HCT116 (cell line): Measurements from ENCODE around the gene KRTAP2-2. TPM values are rescaled to one million over a fixed set of nuclear protein-coding genes. Genes with fewer than 3 reads are reported as not detected.

Experiments used
- ATAC-seq: fragments of 200-7000 bp; cut with Tn5 transposase; 2 replicates; pipeline ENCODE4 v1.9.1; 2020; ENCODE audit warnings: mild to moderate bottlenecking, moderate library complexity
- BruUV-seq: library from RNA; stranded (reverse); fragments of 400-500 nt; replicated peaks from 2 replicates; lab custom pipeline; 2021; lab: Mats Ljungman, UMichigan
- CTCF ChIA-PET: fragments of 300-600 bp; sonication (Branson Sonifier 250); formaldehyde crosslinking; loops from one replicate; lab custom pipeline; 2021; ENCODE audit warnings: antibody characterized with exemption; lab: Charles Lee
- POLR2A ChIA-PET: fragments of 300-600, 350-600 bp; sonication (Branson Sonifier 250); formaldehyde crosslinking; loops from one replicate; lab custom pipeline; 2021; ENCODE audit warnings: antibody characterized with exemption; lab: Charles Lee
- RAD21 ChIA-PET, 2 experiments: fragments of 300-600 bp; sonication (Branson Sonifier 250); formaldehyde crosslinking; loops; one replicate each; lab custom pipeline; 2023; ENCODE audit warnings: low total read pairs in 2 of 2; ENCODE audit not compliant: uncharacterized antibody in 2 of 2, unreplicated experiment in 2 of 2, low non-redundant PET in 1 of 2; lab: Charles Lee
- DNase-seq: peaks from one replicate; pipeline ENCODE4 v3.0.0-alpha.2; 2010; ENCODE audit warnings: low read depth, low spot score
- H2AFZ ChIP-seq: fragments of 200-600 bp; shearing (Covaris generic), sonication (generic); 2 replicates; pipeline ENCODE4 v1.6.1; 2017; ENCODE audit warnings: low read depth, mixed run types, mixed read lengths, antibody characterized with exemption, low read length; ENCODE audit not compliant: poor library complexity, severe bottlenecking
- H3K27ac ChIP-seq: 2 replicates; pipeline ENCODE4 v1.5.1; 2012; ENCODE audit warnings: low read depth, low read length
- H3K27me3 ChIP-seq: fragments of 200-600 bp; sonication (generic); 2 replicates; pipeline ENCODE4 v1.6.1; 2016; ENCODE audit warnings: mixed run types, low read length, mixed read lengths; ENCODE audit not compliant: insufficient read depth
- H3K36me3 ChIP-seq, 2 experiments: fragments of 200-500 bp in 1 of 2; fragments of 200-600 bp in 1 of 2; sonication (Bioruptor generic) in 1 of 2; sonication (generic) in 1 of 2; 2 replicates each; pipeline versions ENCODE4 v1.5.1 to v1.6.1; 2014 to 2016; ENCODE audit warnings: low read length in 2 of 2, inconsistent platforms in 1 of 2, mixed read lengths in 1 of 2, mixed run types in 1 of 2; ENCODE audit not compliant: insufficient read depth in 2 of 2, control insufficient read depth in 1 of 2
- H3K4me1 ChIP-seq, 2 experiments: fragments of 200-600 bp in 1 of 2; sonication (generic) in 1 of 2; 2 replicates each; pipeline versions ENCODE4 v1.5.1 to v1.6.1; 2012 to 2017; ENCODE audit warnings: low read length in 2 of 2, inconsistent platforms in 1 of 2, mild to moderate bottlenecking in 1 of 2, mixed read lengths in 1 of 2, mixed run types in 1 of 2, moderate library complexity in 1 of 2; ENCODE audit not compliant: insufficient read depth in 2 of 2, control insufficient read depth in 1 of 2
- H3K4me2 ChIP-seq: fragments of 200-600 bp; sonication (generic); 2 replicates; pipeline ENCODE4 v1.6.1; 2017; ENCODE audit warnings: mixed run types, low read length, mixed read lengths
- H3K4me3 ChIP-seq, 2 experiments: fragments of 200-600 bp in 1 of 2; sonication (generic) in 1 of 2; replicated peaks in 1 of 2; 2 replicates each; pipeline ENCODE4 v1.5.1; 2011 to 2016; ENCODE audit warnings: low read length in 2 of 2, control low read depth in 1 of 2, low read depth in 1 of 2, mild to moderate bottlenecking in 1 of 2, mixed read lengths in 1 of 2, mixed run types in 1 of 2
- H3K79me2 ChIP-seq: fragments of 200-600 bp; sonication (generic); 2 replicates; pipeline ENCODE4 v1.6.1; 2017; ENCODE audit warnings: mild to moderate bottlenecking, mixed run types, low read length, moderate library complexity, mixed read lengths; ENCODE audit not compliant: insufficient read depth
- H3K9ac ChIP-seq: fragments of 200-600 bp; sonication (generic); 2 replicates; pipeline ENCODE4 v1.6.1; 2016; ENCODE audit warnings: low read length, mixed read lengths
- H3K9me2 ChIP-seq: fragments of 200-600 bp; sonication (generic), shearing (Covaris generic); 2 replicates; pipeline ENCODE4 v1.6.1; 2017; ENCODE audit warnings: mixed run types, mild to moderate bottlenecking, moderate library complexity; ENCODE audit not compliant: insufficient read depth
- H3K9me3 ChIP-seq, 2 experiments: fragments of 200-500 bp in 1 of 2; fragments of 200-600 bp in 1 of 2; sonication (Bioruptor generic) in 1 of 2; sonication (generic) in 1 of 2; 2 replicates each; pipeline ENCODE4 v1.6.1; 2014 to 2017; ENCODE audit warnings: low read length in 2 of 2, mixed read lengths in 2 of 2, inconsistent platforms in 1 of 2, low read depth in 1 of 2, mild to moderate bottlenecking in 1 of 2, mixed run types in 1 of 2, moderate library complexity in 1 of 2; ENCODE audit not compliant: control insufficient read depth in 1 of 2, insufficient read depth in 1 of 2
- H4K20me1 ChIP-seq: fragments of 200-600 bp; sonication (generic), shearing (Covaris generic); 2 replicates; pipeline ENCODE4 v1.6.1; 2017; ENCODE audit warnings: mixed run types, mild to moderate bottlenecking, moderate library complexity; ENCODE audit not compliant: insufficient read depth
- CBX3 ChIP-seq: IDR thresholded peaks from 2 replicates; pipeline ENCODE4 v1.6.1; 2012; ENCODE audit warnings: low read depth
- CEBPB ChIP-seq: IDR thresholded peaks from 2 replicates; pipeline ENCODE4 v1.6.1; 2012; ENCODE audit warnings: low read depth
- EZH2phosphoT487 ChIP-seq: fragments of 200-600 bp; IDR thresholded peaks from 2 replicates; pipeline ENCODE4 v1.6.1; 2018; ENCODE audit warnings: antibody characterized with exemption, borderline replicate concordance
- FOSL1 ChIP-seq: IDR thresholded peaks from 2 replicates; pipeline ENCODE4 v1.6.1; 2012; ENCODE audit warnings: low read depth
- JUND ChIP-seq: IDR thresholded peaks from 2 replicates; pipeline ENCODE4 v1.6.1; 2012
- POLR2A ChIP-seq: IDR thresholded peaks from 2 replicates; pipeline ENCODE4 v1.7.0; 2011; ENCODE audit warnings: borderline replicate concordance; ENCODE audit not compliant: insufficient read depth, insufficient read length; ENCODE audit errors: extremely low read depth
- POLR2AphosphoS5 ChIP-seq: IDR thresholded peaks from 2 replicates; pipeline ENCODE4 v1.6.1; 2011; ENCODE audit warnings: mild to moderate bottlenecking, low read depth, low read length, moderate library complexity
- RAD21 ChIP-seq: IDR thresholded peaks from 2 replicates; pipeline ENCODE4 v1.6.1; 2012; ENCODE audit warnings: low read depth, mild to moderate bottlenecking
- REST ChIP-seq: IDR thresholded peaks from 2 replicates; pipeline ENCODE4 v1.6.1; 2012; ENCODE audit warnings: low read depth
- SP1 ChIP-seq: IDR thresholded peaks from 2 replicates; pipeline ENCODE4 v1.6.1; 2012; ENCODE audit warnings: low read depth
- SRF ChIP-seq: IDR thresholded peaks from 2 replicates; pipeline ENCODE4 v1.6.1; 2012; ENCODE audit warnings: low read depth
- ZFX ChIP-seq: fragments of 450-650 bp; IDR thresholded peaks from 2 replicates; pipeline ENCODE4 v1.6.1; 2017
- intact Hi-C: fragments of 100-400 bp; cut with micrococcal nuclease; formaldehyde crosslinking; loops from 2 replicates; pipeline ENCODE4 v1.10.0; 2022
- total RNA-seq: library from RNA; stranded (reverse); gene quantifications from one replicate; pipeline ENCODE4 v1.2.1, GENCODE V29; 2021; ENCODE audit not compliant: unreplicated experiment
- TF ChIP-seq, protein P1 (sequence below): IDR thresholded peaks from 2 replicates; pipeline ENCODE4 v1.6.1; 2011; ENCODE audit warnings: mild to moderate bottlenecking, low read length, moderate library complexity; ENCODE audit not compliant: insufficient replicate concordance; ENCODE audit errors: extremely low read depth
- TF ChIP-seq, protein P2 (sequence below): IDR thresholded peaks from 2 replicates; pipeline ENCODE4 v1.6.1; 2012
- TF ChIP-seq, protein P3 (sequence below), 3 experiments: fragments of 200-600 bp in 1 of 3; sonication (generic) in 1 of 3; IDR thresholded peaks in 2 of 3; conservative IDR thresholded peaks in 1 of 3; 2 replicates each; pipeline ENCODE4 v1.5.1; 2012 to 2017; ENCODE audit warnings: low read depth in 2 of 3, low read length in 2 of 3, antibody characterized with exemption in 1 of 3, borderline replicate concordance in 1 of 3, control low read depth in 1 of 3, mild to moderate bottlenecking in 1 of 3, mixed read lengths in 1 of 3, mixed run types in 1 of 3, moderate library complexity in 1 of 3; ENCODE audit not compliant: insufficient read depth in 1 of 3
- TF ChIP-seq, protein P4 (sequence below): IDR thresholded peaks from 2 replicates; pipeline ENCODE4 v1.6.1; 2012

The KRTAP2-2 gene
- total RNA-seq, 1 experiment from 2014 or later, result 1.2 TPM

DNA sequence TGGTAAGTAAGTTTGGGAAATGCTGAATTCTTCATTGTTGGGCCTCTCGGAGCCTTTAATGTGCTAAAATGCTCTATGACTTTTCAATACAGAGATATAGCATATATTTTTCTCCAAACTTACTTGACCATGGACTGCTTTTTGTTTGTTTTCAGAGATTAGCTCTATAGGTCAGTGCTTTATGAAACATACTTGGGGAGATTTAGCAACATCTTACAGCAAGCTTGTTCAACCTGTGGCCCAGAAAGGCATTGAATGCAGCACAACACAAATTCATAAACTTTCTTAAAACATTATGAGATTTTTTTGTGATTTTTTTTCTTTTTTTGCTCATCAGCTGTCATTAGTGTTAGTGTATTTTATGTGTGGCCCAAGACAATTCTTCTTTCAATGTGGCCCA, 45.1 kb downstream of the KRTAP2-2 start:
- intact Hi-C loops, result no loop called here
- no peaks in the 10 kb centered on the region for H4K20me1 ChIP-seq
- DNase-seq (no peak), ATAC-seq (no peak)
- no peak overlapping the region for H3K27ac ChIP-seq
- ChIA-PET CTCF (interaction anchor here (0.6 kb wide), 1 partner anchor 486 kb away, joined by 3 read pairs; no protein-coding TSS in a partner anchor), RAD21 (no interaction called here)
- no peaks in the 10 kb centered on the region for H3K36me3 ChIP-seq
- H3K4me2 ChIP-seq, result no peak overlapping the region
- no TSS peak for BruUV-seq
- H3K9ac ChIP-seq, result no peak overlapping the region
- H3K79me2 ChIP-seq, result no peaks in the 10 kb centered on the region
- H3K9me3 ChIP-seq, result no peaks in the 10 kb centered on the region
- H3K4me1 ChIP-seq, result peaks cover 0 to 6% of the 10 kb centered on the region in 2 experiments; a peak in 1 of 4 replicates
- no peak overlapping the region for H2AFZ ChIP-seq
- H3K4me3 ChIP-seq, result no peak overlapping the region
- no peaks in the 10 kb centered on the region for H3K27me3 ChIP-seq
- TF ChIP-seq POLR2AphosphoS5, result no peak
- no peak for TF ChIP-seq CBX3
- TF ChIP-seq, protein P1, sequence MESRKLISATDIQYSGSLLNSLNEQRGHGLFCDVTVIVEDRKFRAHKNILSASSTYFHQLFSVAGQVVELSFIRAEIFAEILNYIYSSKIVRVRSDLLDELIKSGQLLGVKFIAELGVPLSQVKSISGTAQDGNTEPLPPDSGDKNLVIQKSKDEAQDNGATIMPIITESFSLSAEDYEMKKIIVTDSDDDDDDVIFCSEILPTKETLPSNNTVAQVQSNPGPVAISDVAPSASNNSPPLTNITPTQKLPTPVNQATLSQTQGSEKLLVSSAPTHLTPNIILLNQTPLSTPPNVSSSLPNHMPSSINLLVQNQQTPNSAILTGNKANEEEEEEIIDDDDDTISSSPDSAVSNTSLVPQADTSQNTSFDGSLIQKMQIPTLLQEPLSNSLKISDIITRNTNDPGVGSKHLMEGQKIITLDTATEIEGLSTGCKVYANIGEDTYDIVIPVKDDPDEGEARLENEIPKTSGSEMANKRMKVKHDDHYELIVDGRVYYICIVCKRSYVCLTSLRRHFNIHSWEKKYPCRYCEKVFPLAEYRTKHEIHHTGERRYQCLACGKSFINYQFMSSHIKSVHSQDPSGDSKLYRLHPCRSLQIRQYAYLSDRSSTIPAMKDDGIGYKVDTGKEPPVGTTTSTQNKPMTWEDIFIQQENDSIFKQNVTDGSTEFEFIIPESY, result no peak
- TF ChIP-seq REST, result no peak
- TF ChIP-seq SRF, result no peak
- no peak for TF ChIP-seq RAD21
- TF ChIP-seq ZFX, result no peak
- no peak for TF ChIP-seq SP1
- TF ChIP-seq, protein P2, sequence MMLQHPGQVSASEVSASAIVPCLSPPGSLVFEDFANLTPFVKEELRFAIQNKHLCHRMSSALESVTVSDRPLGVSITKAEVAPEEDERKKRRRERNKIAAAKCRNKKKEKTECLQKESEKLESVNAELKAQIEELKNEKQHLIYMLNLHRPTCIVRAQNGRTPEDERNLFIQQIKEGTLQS, result no peak
- no peak for TF ChIP-seq JUND
- TF ChIP-seq, protein P3, sequence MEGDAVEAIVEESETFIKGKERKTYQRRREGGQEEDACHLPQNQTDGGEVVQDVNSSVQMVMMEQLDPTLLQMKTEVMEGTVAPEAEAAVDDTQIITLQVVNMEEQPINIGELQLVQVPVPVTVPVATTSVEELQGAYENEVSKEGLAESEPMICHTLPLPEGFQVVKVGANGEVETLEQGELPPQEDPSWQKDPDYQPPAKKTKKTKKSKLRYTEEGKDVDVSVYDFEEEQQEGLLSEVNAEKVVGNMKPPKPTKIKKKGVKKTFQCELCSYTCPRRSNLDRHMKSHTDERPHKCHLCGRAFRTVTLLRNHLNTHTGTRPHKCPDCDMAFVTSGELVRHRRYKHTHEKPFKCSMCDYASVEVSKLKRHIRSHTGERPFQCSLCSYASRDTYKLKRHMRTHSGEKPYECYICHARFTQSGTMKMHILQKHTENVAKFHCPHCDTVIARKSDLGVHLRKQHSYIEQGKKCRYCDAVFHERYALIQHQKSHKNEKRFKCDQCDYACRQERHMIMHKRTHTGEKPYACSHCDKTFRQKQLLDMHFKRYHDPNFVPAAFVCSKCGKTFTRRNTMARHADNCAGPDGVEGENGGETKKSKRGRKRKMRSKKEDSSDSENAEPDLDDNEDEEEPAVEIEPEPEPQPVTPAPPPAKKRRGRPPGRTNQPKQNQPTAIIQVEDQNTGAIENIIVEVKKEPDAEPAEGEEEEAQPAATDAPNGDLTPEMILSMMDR (IDR thresholded peaks at IDR 0.05 in 2 of 3, conservative IDR thresholded peaks at IDR 0.05 in 1 of 3; ENCODE audit: borderline replicate concordance in 1 of 3, insufficient read depth in 1 of 3, low read depth in 2 of 3, low read length in 2 of 3), result no peak
- no peak for TF ChIP-seq CEBPB
- TF ChIP-seq EZH2phosphoT487, result no peak
- no peak for TF ChIP-seq FOSL1
- no peak for TF ChIP-seq POLR2A
- TF ChIP-seq, protein P4, sequence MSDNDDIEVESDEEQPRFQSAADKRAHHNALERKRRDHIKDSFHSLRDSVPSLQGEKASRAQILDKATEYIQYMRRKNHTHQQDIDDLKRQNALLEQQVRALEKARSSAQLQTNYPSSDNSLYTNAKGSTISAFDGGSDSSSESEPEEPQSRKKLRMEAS, result no peak
- TF ChIP-seq, all 23 proteins: peak for 0
- POLR2A ChIA-PET, result no interaction called here
- H3K9me2 ChIP-seq, result no peaks in the 10 kb centered on the region
